B cell (primary cell): ENCODE measurements around the gene MIDN.

ENCODE experiments used
- EZH2 ChIP-seq: IDR thresholded peaks from 2 replicates; pipeline ENCODE4 v1.6.1; 2012; ENCODE audit warnings: borderline replicate concordance, low read depth, mild to moderate bottlenecking, moderate library complexity, low read length; ENCODE audit not compliant: insufficient read depth, poor library complexity, severe bottlenecking
- TF ChIP-seq, protein P1 (sequence below): fragments of 200-600 bp; IDR thresholded peaks from one replicate; pipeline ENCODE4 v1.8.0; 2022; ENCODE audit warnings: antibody characterized with exemption, mild to moderate bottlenecking

DNA sequence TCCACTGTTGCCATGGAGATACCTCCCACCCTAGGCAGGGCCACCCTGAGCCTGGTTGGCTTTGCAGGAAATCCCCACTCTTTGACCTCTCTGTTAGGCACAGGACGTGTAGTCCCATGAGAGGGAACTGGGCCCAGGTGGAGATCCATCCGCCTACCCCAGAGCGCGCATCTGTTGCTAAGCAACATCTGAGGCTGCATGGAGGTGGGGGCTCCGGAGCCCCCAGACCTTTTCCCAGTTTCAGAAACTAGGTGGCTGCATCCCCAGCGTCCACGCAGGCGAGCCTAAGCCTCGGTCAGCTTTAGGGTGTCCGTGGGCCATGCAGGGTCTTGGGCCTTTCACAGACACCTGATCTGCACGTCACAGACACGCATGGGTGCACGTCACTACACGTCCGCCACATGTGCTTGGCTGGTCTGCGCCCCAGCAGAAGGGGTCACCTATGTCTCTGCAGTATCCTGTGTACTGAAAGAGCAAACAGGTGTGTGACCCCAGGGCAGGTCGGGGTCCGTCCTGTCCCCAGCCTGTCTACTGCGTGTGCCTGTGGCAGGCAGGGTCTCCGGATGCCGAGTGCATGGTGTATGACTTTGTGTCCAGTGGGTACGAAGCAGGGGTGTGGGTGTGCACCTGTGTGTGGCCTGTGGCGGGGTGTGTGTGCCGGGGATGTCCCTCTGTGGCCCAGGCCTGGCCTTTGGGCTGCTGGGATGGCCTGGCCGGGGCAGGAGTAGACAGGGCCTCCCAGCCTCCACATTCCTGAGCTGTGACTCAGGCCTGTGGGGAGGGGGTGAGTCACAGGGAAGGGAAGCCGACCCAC is 16.6 kb downstream of the MIDN start:
- no peak for TF ChIP-seq EZH2
- TF ChIP-seq, protein P1, sequence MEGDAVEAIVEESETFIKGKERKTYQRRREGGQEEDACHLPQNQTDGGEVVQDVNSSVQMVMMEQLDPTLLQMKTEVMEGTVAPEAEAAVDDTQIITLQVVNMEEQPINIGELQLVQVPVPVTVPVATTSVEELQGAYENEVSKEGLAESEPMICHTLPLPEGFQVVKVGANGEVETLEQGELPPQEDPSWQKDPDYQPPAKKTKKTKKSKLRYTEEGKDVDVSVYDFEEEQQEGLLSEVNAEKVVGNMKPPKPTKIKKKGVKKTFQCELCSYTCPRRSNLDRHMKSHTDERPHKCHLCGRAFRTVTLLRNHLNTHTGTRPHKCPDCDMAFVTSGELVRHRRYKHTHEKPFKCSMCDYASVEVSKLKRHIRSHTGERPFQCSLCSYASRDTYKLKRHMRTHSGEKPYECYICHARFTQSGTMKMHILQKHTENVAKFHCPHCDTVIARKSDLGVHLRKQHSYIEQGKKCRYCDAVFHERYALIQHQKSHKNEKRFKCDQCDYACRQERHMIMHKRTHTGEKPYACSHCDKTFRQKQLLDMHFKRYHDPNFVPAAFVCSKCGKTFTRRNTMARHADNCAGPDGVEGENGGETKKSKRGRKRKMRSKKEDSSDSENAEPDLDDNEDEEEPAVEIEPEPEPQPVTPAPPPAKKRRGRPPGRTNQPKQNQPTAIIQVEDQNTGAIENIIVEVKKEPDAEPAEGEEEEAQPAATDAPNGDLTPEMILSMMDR: no peak
